ENCODE results near the gene EFNB3.
A peak's percentile ranks its signal among the peaks of the same experiment; 100 is the strongest.

EFNB3 gene

DNA sequence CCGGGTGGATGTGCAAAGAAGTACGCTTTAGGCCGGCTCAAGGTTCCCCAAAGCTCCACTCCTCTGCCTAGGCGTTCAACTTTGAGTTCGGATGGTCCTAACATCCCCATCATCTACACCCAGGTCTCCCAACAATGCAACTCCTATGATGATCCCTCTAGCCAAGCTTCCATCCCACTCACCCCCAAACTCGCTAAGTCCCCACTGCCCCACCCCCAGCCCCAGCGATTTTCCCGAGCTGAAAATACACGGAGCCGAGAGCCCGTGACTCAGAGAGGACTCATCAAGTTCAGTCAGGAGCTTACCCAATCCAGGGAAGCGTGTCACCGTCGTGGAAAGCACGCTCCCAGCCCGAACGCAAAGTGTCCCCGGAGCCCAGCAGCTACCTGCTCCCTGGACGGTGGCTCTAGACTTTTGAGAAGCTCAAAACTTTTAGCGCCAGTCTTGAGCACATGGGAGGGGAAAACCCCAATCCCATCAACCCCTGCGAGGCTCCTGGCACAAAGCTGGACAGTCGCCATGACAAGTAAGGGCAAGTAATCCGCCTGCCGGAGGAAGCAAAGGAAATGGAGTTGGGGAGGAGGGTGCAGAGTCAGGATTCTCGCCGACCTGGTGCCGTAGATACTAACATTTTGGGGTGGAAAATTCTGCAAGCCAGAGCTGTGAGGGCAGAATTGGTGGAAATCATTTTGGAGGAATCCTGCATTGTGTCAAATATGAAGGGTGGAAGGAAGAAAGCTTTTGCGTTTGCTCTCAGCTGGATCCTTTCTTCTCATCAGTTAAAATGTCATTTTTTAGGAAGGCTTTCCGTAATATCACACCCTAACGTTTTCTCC lies 17.7 kb upstream of the EFNB3 start, which contains the start of gene TP53:
Gene TP53, minus strand, starts transcription at position 419 of the 836 bp plus-strand sequence. CDS start 10,896 bp downstream, outside the sequence.
- H3K4me3 ChIP-seq (ENCODE audit: low read length): peak within 1 kb of the TSS; percentile 97
- TF ChIP-seq, protein P1, sequence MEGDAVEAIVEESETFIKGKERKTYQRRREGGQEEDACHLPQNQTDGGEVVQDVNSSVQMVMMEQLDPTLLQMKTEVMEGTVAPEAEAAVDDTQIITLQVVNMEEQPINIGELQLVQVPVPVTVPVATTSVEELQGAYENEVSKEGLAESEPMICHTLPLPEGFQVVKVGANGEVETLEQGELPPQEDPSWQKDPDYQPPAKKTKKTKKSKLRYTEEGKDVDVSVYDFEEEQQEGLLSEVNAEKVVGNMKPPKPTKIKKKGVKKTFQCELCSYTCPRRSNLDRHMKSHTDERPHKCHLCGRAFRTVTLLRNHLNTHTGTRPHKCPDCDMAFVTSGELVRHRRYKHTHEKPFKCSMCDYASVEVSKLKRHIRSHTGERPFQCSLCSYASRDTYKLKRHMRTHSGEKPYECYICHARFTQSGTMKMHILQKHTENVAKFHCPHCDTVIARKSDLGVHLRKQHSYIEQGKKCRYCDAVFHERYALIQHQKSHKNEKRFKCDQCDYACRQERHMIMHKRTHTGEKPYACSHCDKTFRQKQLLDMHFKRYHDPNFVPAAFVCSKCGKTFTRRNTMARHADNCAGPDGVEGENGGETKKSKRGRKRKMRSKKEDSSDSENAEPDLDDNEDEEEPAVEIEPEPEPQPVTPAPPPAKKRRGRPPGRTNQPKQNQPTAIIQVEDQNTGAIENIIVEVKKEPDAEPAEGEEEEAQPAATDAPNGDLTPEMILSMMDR (conservative IDR thresholded peaks at IDR 0.05; ENCODE audit: low read depth, low read length): no peak
- peak; percentile 78 for DNase-seq (ENCODE audit: low read depth)

DNA sequence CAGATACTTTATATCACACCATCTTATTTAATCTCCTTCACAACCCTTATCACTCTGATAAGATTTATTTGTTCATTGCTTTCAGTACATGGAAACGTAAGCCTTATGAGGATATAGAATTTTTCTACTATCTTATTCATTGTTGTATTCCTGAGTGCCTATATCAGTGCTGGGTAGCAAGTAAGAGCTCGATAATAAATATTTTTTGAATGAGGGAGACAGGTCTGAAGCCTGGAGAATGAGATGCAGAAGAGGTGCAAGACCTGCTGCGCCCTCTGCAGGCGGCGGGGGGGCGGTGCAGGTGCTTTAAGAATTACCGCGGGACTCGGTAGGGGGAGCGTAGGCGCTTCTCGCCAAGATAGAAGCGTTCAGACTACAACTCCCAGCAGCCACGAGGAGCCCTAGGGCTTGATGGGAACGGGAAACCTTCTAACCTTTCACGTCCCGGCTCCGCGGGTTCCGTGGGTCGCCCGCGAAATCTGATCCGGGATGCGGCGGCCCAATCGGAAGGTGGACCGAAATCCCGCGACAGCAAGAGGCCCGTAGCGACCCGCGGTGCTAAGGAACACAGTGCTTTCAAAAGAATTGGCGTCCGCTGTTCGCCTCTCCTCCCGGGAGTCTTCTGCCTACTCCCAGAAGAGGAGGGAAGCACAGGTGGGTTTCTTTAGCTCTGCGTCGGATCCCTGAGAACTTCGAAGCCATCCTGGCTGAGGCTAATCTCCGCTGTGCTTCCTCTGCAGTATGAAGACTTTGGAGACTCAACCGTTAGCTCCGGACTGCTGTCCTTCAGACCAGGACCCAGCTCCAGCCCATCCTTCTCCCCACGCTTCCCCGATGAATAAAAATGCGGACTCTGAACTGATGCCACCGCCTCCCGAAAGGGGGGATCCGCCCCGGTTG lies 16.8 kb upstream of the EFNB3 start, which contains the start of gene WRAP53:
Gene WRAP53, plus strand, starts transcription at position 570 of the 900 bp plus-strand sequence. Its CDS starts 172 bp downstream, at position 742.
- DNase-seq (ENCODE audit: low read depth): peak; percentile 96
- TF ChIP-seq, protein P1 (conservative IDR thresholded peaks at IDR 0.05; ENCODE audit: low read depth, low read length): peak; percentile 94

DNA sequence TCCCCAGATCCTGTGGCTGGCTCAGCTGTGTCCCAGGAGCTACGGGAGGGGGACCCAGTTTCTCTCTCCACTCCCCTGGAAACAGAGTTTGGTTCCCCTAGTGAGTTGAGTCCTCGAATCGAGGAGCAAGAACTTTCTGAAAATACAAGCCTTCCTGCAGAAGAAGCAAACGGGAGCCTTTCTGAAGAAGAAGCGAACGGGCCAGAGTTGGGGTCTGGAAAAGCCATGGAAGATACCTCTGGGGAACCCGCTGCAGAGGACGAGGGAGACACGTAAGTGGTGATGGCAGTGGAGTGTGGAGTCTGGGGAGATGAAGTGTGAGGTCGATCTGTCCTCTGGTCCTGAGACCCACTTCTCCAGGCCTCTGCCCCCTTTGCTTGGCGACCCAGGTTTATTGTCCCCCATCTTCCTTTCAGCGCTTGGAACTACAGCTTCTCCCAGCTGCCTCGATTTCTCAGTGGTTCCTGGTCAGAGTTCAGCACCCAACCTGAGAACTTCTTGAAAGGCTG lies 16.1 kb upstream of the EFNB3 start:
- TF ChIP-seq, protein P1 (conservative IDR thresholded peaks at IDR 0.05; ENCODE audit: low read depth, low read length): no peak
- peak overlapping the region; percentile 97 for H3K4me3 ChIP-seq (ENCODE audit: low read length)
- DNase-seq (ENCODE audit: low read depth): no peak

More for the DNA sequence above, 16.8 kb upstream of the EFNB3 start, which contains the start of gene WRAP53:
- H3K4me3 ChIP-seq (ENCODE audit: low read length): peak within 1 kb of the TSS; percentile 97

DNA sequence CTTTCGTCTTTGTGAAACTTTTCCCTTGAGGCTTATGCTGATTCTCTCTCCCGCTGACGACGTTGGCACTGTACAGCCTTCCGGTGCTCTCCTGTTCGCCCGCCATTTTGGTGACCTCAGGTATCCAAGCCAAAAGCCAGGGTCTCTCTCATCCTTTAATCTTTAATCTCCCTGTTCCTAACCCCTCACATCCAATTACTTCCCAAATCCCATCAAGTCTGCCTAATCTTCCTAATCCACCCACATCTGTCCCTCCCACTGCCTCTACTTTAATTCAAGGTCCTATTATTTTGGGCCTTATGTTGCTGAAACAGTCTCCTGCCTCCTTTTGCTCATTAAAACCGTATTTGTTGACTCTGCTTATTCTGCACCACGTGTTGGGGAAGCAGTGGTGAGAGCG lies 9.4 kb upstream of the EFNB3 start:
- DNase-seq (ENCODE audit: low read depth): no peak
- H3K4me3 ChIP-seq (ENCODE audit: low read length): no peak overlapping the region
- TF ChIP-seq, protein P1 (conservative IDR thresholded peaks at IDR 0.05; ENCODE audit: low read depth, low read length): no peak

DNA sequence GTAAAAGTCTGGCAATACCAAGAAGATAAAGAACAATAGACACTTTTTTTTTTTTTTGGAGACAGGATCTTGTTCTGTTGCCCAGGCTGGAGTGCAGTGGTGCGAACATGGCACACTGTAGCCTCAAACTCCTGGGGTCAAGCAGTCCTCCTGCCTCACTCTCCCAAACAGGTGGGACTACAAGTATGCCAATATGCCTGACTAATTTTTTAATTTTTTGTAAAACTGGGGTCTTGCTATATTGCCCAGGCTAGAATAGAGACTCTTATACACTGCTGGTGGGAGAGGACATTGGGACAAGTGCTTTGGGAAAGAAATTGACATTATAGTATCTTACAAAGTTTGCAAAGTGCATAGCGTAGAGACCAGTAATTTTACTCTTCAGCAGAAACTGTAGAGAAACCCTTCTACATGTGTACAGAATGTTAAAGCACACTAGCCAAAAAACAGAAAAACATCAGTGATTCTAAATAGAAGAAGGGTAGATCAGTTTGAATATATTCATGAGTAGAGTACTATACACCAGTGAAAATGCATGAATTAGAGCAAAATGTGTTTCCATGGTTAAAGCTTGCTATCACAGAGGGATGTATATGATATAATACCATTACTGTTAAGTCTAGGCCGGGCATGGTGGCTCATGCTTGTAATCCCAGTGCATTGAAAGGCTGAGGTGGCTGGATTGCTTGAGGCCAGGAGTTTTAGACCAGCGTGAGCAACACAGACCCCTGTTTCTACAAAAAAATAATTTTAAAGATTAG lies 7.0 kb upstream of the EFNB3 start:
- H3K4me3 ChIP-seq (ENCODE audit: low read length): no peak overlapping the region
- TF ChIP-seq, protein P1 (conservative IDR thresholded peaks at IDR 0.05; ENCODE audit: low read depth, low read length): no peak
- DNase-seq (ENCODE audit: low read depth): no peak

DNA sequence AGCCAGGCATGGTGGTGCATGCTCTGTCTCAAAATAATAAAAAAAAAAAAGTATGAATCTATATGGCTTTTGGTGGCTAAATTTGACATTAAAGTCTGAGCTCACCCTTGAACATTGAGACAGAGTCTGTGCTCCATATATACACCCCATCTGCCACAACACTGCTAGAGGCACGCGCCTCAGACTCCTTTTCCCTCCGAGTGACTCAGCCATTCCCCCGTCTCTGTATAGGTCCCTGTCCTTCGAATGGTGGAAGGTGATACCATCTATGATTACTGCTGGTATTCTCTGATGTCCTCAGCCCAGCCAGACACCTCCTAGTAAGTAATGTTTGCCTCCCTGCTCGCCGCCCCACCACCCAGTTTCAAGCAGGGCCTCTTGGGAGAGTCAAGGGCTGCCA lies 4.5 kb upstream of the EFNB3 start:
- TF ChIP-seq, protein P1 (conservative IDR thresholded peaks at IDR 0.05; ENCODE audit: low read depth, low read length): no peak
- no peak for DNase-seq (ENCODE audit: low read depth)
- no peak overlapping the region for H3K4me3 ChIP-seq (ENCODE audit: low read length)
